Kidney (tissue), 14 donors: ENCODE measurements around the gene SYTL5. TPM values are rescaled to one million over a fixed set of nuclear protein-coding genes. Genes with fewer than 3 reads are reported as not detected.

ENCODE experiments used
- DNase-seq, 5 donors: peaks; one replicate each; pipeline ENCODE4 v3.0.0-alpha.2; 2013 to 2020
- FAIRE-seq: peaks from 2 replicates; lab custom pipeline; 2012; peaks lifted over from hg19 to GRCh38; lab: Jason Lieb, UNC
- H3K27ac ChIP-seq, 2 donors: one replicate each; pipeline ENCODE4 v1.7.0; 2013; ENCODE audit warnings: low read depth in 2 of 2, low read length in 2 of 2, inconsistent platforms in 1 of 2
- H3K27me3 ChIP-seq: one replicate; pipeline ENCODE4 v1.7.1; 2013; ENCODE audit warnings: low read length, inconsistent platforms; ENCODE audit not compliant: control insufficient read depth, insufficient read depth
- H3K36me3 ChIP-seq, 3 donors: one replicate each; pipeline versions ENCODE4 v1.7.0 to v1.7.1; 2013; ENCODE audit warnings: low read length in 3 of 3, control low read depth in 1 of 3, inconsistent platforms in 1 of 3; ENCODE audit not compliant: insufficient read depth in 3 of 3, control insufficient read depth in 2 of 3
- H3K4me1 ChIP-seq, 3 donors: one replicate each; pipeline versions ENCODE4 v1.7.0 to v1.7.1; 2013; ENCODE audit warnings: low read length in 3 of 3, inconsistent platforms in 1 of 3, low read depth in 1 of 3; ENCODE audit not compliant: control insufficient read depth in 2 of 3, insufficient read depth in 2 of 3
- H3K4me3 ChIP-seq, 3 donors: one replicate each; pipeline versions ENCODE4 v1.7.0 to v1.8.1; 2013; ENCODE audit warnings: low read length in 3 of 3, control low read depth in 1 of 3, inconsistent platforms in 1 of 3
- H3K9ac ChIP-seq, 3 donors: one replicate each; pipeline versions ENCODE4 v1.7.0 to v1.7.1; 2013; ENCODE audit warnings: low read length in 3 of 3, control low read depth in 1 of 3, inconsistent platforms in 1 of 3
- H3K9me3 ChIP-seq, 3 donors: one replicate each; pipeline versions ENCODE4 v1.7.0 to v1.7.1; 2013; ENCODE audit warnings: low read length in 3 of 3, control low read depth in 1 of 3, inconsistent platforms in 1 of 3; ENCODE audit not compliant: control insufficient read depth in 2 of 3, insufficient read depth in 1 of 3
- intact Hi-C: fragments of 100-400 bp; cut with DNase I; formaldehyde crosslinking; loops from one replicate; pipeline ENCODE4 v1.11.1; 2022
- microRNA-seq: library from miRNA; unstranded; fragments of <30 nt; microRNA quantifications from one replicate; pipeline ENCODE4 v1.2.0, GENCODE V29; 2020
- polyA plus RNA-seq: library from polyadenylated mRNA; stranded (reverse); fragments of 350-450 nt; fragmentation: Illumina TruSeq; extraction: RNeasy Lipid Tissue Mini Kit (QIAGEN cat#74804); gene quantifications from one replicate; pipeline ENCODE4 v1.2.3, GENCODE V29; 2014; ENCODE audit warnings: low read depth, low replicate concordance; ENCODE audit not compliant: insufficient read depth
- total RNA-seq: library from RNA; stranded (reverse); fragmentation: NEBNext Ultra II Directional; extraction: Animal tissue kit (Norgen Biotek cat#: 25700); gene quantifications from one replicate; pipeline ENCODE4 v1.2.1, GENCODE V29; 2021
- TF ChIP-seq, protein P1 (sequence below): IDR thresholded peaks from 3 replicates; pipeline ENCODE4 v1.5.1; 2012; ENCODE audit warnings: mild to moderate bottlenecking, moderate library complexity, borderline replicate concordance; ENCODE audit not compliant: insufficient read depth; ENCODE audit errors: extremely low read depth
- donor health status: control.
- donor health status: control.
- donor health status: control.
- donor health status: control.
- donor health status: control.
- donor health status: DM: yes; HTN: yes; CAD: no.
- donor health status: Normal renal cell carcinoma (clear cell type).

Gene SYTL5
- total and polyA plus RNA-seq, 2 donors from 2014 or later: 0.65 to 0.69 TPM

DNA sequence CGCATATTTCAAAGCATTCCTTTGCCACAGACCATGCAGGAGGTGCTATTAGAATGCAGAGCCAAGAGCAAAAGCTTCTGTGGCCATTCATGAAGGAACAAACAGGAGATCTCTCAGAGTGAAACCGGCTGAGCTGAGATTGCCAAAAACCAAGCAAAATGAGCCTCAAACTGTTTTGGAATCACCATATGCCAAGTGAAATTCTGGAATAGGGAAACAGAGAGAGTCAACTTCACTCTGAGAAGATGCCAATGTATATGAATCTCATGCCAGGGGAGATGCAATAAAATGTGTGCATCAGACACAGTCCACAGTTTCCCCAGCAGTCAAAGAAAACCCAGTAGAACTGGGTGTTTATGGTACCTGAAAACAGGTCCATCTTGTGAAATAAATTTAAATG lies 172.0 kb downstream of the SYTL5 start:
- Histone ChIP-seq H3K36me3 (no peaks in the 10 kb centered on the region), H3K9me3 (no peaks in the 10 kb centered on the region), H3K27ac (no peak overlapping the region), H3K27me3 (peaks cover 3% of the 10 kb centered on the region), H3K4me1 (no peaks in the 10 kb centered on the region), H3K9ac (no peak overlapping the region), H3K4me3 (no peak overlapping the region)
- FAIRE-seq (no peak), DNase-seq (no peak)
- intact Hi-C loops: no loop called here
- TF ChIP-seq, protein P1, sequence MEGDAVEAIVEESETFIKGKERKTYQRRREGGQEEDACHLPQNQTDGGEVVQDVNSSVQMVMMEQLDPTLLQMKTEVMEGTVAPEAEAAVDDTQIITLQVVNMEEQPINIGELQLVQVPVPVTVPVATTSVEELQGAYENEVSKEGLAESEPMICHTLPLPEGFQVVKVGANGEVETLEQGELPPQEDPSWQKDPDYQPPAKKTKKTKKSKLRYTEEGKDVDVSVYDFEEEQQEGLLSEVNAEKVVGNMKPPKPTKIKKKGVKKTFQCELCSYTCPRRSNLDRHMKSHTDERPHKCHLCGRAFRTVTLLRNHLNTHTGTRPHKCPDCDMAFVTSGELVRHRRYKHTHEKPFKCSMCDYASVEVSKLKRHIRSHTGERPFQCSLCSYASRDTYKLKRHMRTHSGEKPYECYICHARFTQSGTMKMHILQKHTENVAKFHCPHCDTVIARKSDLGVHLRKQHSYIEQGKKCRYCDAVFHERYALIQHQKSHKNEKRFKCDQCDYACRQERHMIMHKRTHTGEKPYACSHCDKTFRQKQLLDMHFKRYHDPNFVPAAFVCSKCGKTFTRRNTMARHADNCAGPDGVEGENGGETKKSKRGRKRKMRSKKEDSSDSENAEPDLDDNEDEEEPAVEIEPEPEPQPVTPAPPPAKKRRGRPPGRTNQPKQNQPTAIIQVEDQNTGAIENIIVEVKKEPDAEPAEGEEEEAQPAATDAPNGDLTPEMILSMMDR: no peak

Small RNA genes lying within 50 kb of the gene (microRNA-seq; reads per million reads assigned to microRNA genes)
- gene MIR548AJ2: not detected

Other genes starting within 250 kb of the SYTL5 start
- 43.7 TPM for gene CYBB, start 226.5 kb upstream of the SYTL5 start, total RNA-seq
- gene CYBB, start 226.5 kb upstream of the SYTL5 start, polyA plus RNA-seq: 3.5 TPM
- gene DYNLT3, start 159.0 kb upstream of the SYTL5 start, total RNA-seq: 30.7 TPM
- gene DYNLT3, start 159.0 kb upstream of the SYTL5 start, polyA plus RNA-seq: 40.5 TPM
- gene SRPX, start 214.3 kb downstream of the SYTL5 start, total RNA-seq: 39.2 TPM
- gene SRPX, start 214.3 kb downstream of the SYTL5 start, polyA plus RNA-seq: 6.1 TPM